AG04450 (cell line): ENCODE measurements around the gene CFAP20DC. TPM values are rescaled to one million over a fixed set of nuclear protein-coding genes. Genes with fewer than 3 reads are reported as not detected.

Experiments
- CTCF ChIA-PET: fragments of 300-600, 350-600 bp; formaldehyde crosslinking; extraction: SDS; loops from one replicate; lab custom pipeline; 2022; ENCODE audit warnings: antibody characterized with exemption, inconsistent platforms; lab: Charles Lee
- POLR2A ChIA-PET: fragments of 350-600 bp; formaldehyde crosslinking; extraction: SDS; loops from one replicate; lab custom pipeline; 2021; ENCODE audit warnings: antibody characterized with exemption, inconsistent platforms; lab: Yijun Ruan, JAX
- DNase-seq: peaks from one replicate; pipeline ENCODE4 v3.0.0-alpha.2; 2011; ENCODE audit warnings: low read depth, low spot score
- H3K27ac ChIP-seq: one replicate; pipeline ENCODE4 v1.5.1; 2012; ENCODE audit warnings: low read depth, low read length, control low read depth
- H3K27me3 ChIP-seq: one replicate; pipeline ENCODE4 v1.6.0; 2012; ENCODE audit warnings: low read length; ENCODE audit not compliant: control insufficient read depth, insufficient read depth
- H3K4me3 ChIP-seq: 2 replicates; pipeline ENCODE4 v1.5.1; 2011; ENCODE audit warnings: mild to moderate bottlenecking, low read depth, low read length, control low read depth
- H3K9me3 ChIP-seq: 2 replicates; pipeline ENCODE4 v1.5.1; 2012; ENCODE audit warnings: low read length; ENCODE audit not compliant: control insufficient read depth, insufficient read depth
- CTCF ChIP-seq: IDR thresholded peaks from 2 replicates; pipeline ENCODE4 v1.5.1; 2011; ENCODE audit warnings: low read depth, low read length, control low read depth, inconsistent platforms
- polyA plus RNA-seq: library from polyadenylated mRNA; depleted of rRNA; stranded (reverse); fragments of >200 nt; gene quantifications from 2 replicates; pipeline ENCODE4 v1.2.3, GENCODE V29; 2011

CFAP20DC gene
- polyA plus RNA-seq, 1 experiment, result 3.5 TPM

GRCh38 chr3:58993547-58993946, 56.3 kb downstream of the CFAP20DC start:
- no peak overlapping the region for H3K27ac ChIP-seq
- CTCF ChIA-PET, result interaction anchor here (1.1 to 7.3 kb wide), 11 partner anchors 12 to 864 kb away, joined by 3 to 48 read pairs (median 5); no protein-coding TSS in a partner anchor
- no peaks in the 10 kb centered on the region for H3K9me3 ChIP-seq
- no peak overlapping the region for H3K4me3 ChIP-seq
- no peaks in the 10 kb centered on the region for H3K27me3 ChIP-seq
- no peak for DNase-seq
- POLR2A ChIA-PET, result no interaction called here
- TF ChIP-seq CTCF, result no peak

DNA sequence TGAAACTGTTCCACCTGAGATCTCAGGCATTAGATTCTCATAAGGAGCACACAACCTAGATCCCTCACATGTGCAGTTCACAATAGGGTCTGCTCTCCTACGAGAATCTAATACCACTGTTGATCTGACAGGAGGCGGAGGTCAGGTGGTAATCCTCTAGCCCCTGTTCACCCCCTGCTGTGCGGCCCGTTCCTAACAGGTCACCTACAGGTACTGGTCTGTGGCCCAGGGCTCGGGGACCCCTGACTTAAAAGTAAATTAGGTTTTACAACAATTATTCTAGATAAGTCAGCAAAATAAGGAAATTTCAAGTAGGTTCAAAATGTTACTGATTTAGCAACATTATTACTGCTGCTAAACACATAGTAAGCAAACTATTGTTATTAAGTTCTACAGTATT, 58.2 kb downstream of the CFAP20DC start:
- H3K27ac ChIP-seq, result no peak overlapping the region
- no peak for TF ChIP-seq CTCF
- no peak overlapping the region for H3K4me3 ChIP-seq
- H3K9me3 ChIP-seq, result no peaks in the 10 kb centered on the region
- no peak for DNase-seq
- ChIA-PET CTCF (no interaction called here), POLR2A (no interaction called here)
- no peaks in the 10 kb centered on the region for H3K27me3 ChIP-seq

DNA sequence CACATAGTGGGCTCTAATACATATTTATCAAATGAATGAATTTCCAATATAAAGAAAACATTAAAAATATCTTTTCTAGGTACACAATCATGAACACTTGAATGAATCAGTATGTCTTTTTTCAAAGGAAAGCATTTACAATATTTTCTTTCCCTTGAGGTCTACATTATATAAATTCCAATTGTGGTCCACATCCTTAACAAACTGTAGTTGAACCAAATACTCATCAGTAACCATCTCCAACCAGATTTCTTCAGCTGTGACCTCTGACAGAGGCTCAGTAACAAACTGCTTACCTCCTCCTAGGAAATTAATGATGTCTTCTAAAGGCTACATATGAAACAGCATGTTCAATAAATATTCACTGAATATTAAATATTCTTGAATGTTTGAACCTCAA, 58.8 kb downstream of the CFAP20DC start:
- Histone ChIP-seq H3K27me3 (no peaks in the 10 kb centered on the region), H3K4me3 (no peak overlapping the region), H3K9me3 (no peaks in the 10 kb centered on the region), H3K27ac (no peak overlapping the region)
- no peak for DNase-seq
- TF ChIP-seq CTCF, result no peak
- ChIA-PET POLR2A (no interaction called here), CTCF (no interaction called here)

DNA sequence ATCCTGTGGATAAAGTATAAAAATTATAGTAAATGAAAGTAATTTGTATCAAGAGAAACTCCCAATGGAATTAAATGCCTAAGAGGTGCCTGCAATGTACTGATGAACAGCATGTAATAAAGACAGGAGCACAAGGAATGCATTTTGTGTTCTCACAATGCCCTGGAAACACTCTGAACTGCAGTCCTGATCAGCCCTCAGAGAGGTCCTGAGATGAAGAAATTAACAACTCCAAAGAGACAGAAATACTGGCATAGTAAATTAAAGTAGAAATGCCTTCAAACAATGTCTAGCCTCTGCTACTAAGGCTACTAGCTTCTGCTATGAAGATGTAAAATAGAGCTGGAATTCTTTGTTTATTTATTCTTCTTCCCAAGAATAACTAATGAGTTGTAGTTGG, 59.9 kb downstream of the CFAP20DC start:
- CTCF ChIA-PET, result interaction anchor here (0.6 kb wide), 1 partner anchor 165 kb away, joined by 4 read pairs; no protein-coding TSS in a partner anchor
- POLR2A ChIA-PET, result no interaction called here
- no peak for DNase-seq
- no peak for TF ChIP-seq CTCF
- Histone ChIP-seq H3K9me3 (no peaks in the 10 kb centered on the region), H3K27me3 (no peaks in the 10 kb centered on the region), H3K27ac (no peak overlapping the region), H3K4me3 (no peak overlapping the region)

- Histone ChIP-seq H3K4me3 (no peak overlapping the region), H3K27me3 (no peaks in the 10 kb centered on the region), H3K9me3 (no peaks in the 10 kb centered on the region), H3K27ac (no peak overlapping the region)
- TF ChIP-seq CTCF, result no peak
- peak; percentile 34 for DNase-seq
- CTCF ChIA-PET, result interaction anchor here (3.8 kb wide), 1 partner anchor 164 kb away, joined by 14 read pairs; no protein-coding TSS in a partner anchor
- POLR2A ChIA-PET, result no interaction called here
These were observed 60.7 kb downstream of the CFAP20DC start for GRCh38 chr3:58989163-58989562.
